NB4 (cell line): ENCODE measurements around the gene GTF3C4.

ENCODE experiments used
- POLR2A ChIP-seq: IDR thresholded peaks from 2 replicates; pipeline ENCODE4 v1.6.1; 2011; ENCODE audit warnings: mild to moderate bottlenecking; ENCODE audit not compliant: insufficient read length; ENCODE audit errors: extremely low read depth
- TF ChIP-seq, protein P1 (sequence below): IDR thresholded peaks from one replicate; pipeline ENCODE4 v1.5.1; 2012; ENCODE audit warnings: low read depth, low read length
- TF ChIP-seq, protein P2 (sequence below): IDR thresholded peaks from 2 replicates; pipeline ENCODE4 v1.6.1; 2011; ENCODE audit warnings: low read depth, low read length

DNA sequence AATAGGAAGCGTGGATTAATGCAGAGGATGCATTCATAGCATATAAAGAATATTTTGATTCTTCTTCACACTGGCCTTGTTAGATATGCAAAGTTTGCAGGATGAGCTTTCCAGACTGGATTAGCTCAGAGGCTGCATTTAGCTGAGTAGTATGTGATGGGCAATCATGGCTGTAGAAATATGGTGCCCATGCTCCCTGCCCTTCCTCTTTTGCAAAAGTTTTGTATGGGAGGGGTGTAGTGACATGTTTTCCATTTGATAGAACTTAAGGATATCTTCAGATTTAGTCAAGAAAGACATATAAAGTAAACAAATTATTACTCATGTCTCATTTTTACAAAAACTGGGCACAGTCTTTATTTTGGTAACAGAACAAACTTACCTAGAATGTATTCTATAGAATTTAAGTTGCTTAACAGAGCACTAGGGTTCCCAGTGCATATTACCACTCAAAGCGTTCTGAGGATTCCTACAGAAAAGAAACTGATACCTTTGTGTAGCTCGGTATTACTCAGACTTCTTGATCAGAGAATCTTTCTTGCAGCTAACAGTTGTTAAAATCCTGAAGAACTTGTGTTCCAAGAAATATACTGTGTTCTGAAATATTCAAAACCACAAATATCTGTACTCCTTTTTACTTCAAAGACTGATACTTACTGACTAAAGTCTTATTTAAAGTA lies 9.8 kb downstream of the GTF3C4 start:
- TF ChIP-seq, protein P1, sequence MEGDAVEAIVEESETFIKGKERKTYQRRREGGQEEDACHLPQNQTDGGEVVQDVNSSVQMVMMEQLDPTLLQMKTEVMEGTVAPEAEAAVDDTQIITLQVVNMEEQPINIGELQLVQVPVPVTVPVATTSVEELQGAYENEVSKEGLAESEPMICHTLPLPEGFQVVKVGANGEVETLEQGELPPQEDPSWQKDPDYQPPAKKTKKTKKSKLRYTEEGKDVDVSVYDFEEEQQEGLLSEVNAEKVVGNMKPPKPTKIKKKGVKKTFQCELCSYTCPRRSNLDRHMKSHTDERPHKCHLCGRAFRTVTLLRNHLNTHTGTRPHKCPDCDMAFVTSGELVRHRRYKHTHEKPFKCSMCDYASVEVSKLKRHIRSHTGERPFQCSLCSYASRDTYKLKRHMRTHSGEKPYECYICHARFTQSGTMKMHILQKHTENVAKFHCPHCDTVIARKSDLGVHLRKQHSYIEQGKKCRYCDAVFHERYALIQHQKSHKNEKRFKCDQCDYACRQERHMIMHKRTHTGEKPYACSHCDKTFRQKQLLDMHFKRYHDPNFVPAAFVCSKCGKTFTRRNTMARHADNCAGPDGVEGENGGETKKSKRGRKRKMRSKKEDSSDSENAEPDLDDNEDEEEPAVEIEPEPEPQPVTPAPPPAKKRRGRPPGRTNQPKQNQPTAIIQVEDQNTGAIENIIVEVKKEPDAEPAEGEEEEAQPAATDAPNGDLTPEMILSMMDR = no peak
- no peak for TF ChIP-seq POLR2A
- TF ChIP-seq, protein P2, sequence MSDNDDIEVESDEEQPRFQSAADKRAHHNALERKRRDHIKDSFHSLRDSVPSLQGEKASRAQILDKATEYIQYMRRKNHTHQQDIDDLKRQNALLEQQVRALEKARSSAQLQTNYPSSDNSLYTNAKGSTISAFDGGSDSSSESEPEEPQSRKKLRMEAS = no peak
